Mucosa of descending colon (tissue), 3 donors: ENCODE data around the gene ZNF100. TPM values are rescaled to one million over a fixed set of nuclear protein-coding genes. Genes with fewer than 3 reads are reported as not detected.
"Not testable (repeated sequence)": the region's sequence is repeated elsewhere in the genome, so short reads cannot be mapped to it uniquely, and the experiment has no call there.

Source experiments
- ATAC-seq: fragments of 200-7000 bp; cut with Tn5 transposase; one replicate; pipeline ENCODE4 v1.9.1; 2020; ENCODE audit warnings: mild to moderate bottlenecking, moderate library complexity
- DNase-seq, 3 donors: peaks; one replicate each; pipeline ENCODE4 v3.0.0-alpha.2; 2020
- H3K36me3 ChIP-seq: fragments of 200-600 bp; one replicate; pipeline ENCODE4 v1.8.0; 2021; ENCODE audit warnings: low read depth, mild to moderate bottlenecking
- H3K4me1 ChIP-seq: fragments of 200-600 bp; one replicate; pipeline ENCODE4 v1.8.0; 2021; ENCODE audit warnings: low read depth, mild to moderate bottlenecking
- H3K4me3 ChIP-seq: fragments of 200-600 bp; one replicate; pipeline ENCODE4 v1.8.0; 2021; ENCODE audit warnings: mild to moderate bottlenecking
- H3K9me3 ChIP-seq: fragments of 200-600 bp; one replicate; pipeline ENCODE4 v1.8.0; 2021; ENCODE audit warnings: mild to moderate bottlenecking
- CTCF ChIP-seq: fragments of 200-600 bp; IDR thresholded peaks from one replicate; pipeline ENCODE4 v1.8.0; 2022; ENCODE audit warnings: antibody characterized with exemption, mild to moderate bottlenecking
- intact Hi-C, 2 donors: fragments of 100-400 bp; cut with DNase I in 1 of 2; cut with micrococcal nuclease in 1 of 2; formaldehyde crosslinking; loops; one replicate each; pipeline versions ENCODE4 v1.11.0 to v1.11.1; 2022; cut with DNase I, micrococcal nuclease
- long read RNA-seq, 2 donors: library from polyadenylated mRNA; unstranded; transcript quantifications; one replicate each; pipeline ENCODE4 v2.0.0, GENCODE V29; 2019 to 2021
- total RNA-seq, 3 donors: library from RNA; stranded (reverse); fragmentation: NEBNext Ultra II Directional in 2 of 3; extraction: Animal tissue kit (Norgen Biotek cat#: 25700) in 2 of 3; gene quantifications; one replicate each; pipeline versions ENCODE4 v1.2.1 to v1.2.4, GENCODE V29; 2021 to 2023
- donor health status: DM: no; HTN: no; CAD: no; lungs with moderate emphysema.
- donor health status: DM: no; HTN: no; CAD: no.
- donor health status: DM: no; HTN: yes; CAD: no.

ZNF100 gene
- 10 to 100 TPM in 2 of 3 donors, 1 to 10 TPM in 1; 6.3 to 13.3 (median 10.9) TPM for total RNA-seq
- long read RNA-seq, donor 1, full-length matches to known transcripts = 2 of 7 reads
- long read RNA-seq, donor 1, partial matches to known transcripts = 1 of 7 reads
- long read RNA-seq, donor 1, other reads (novel, unspliced or antisense) = 4 of 7 reads
- long read RNA-seq, donor 2, full-length matches to known transcripts = 1 of 4 reads
- long read RNA-seq, donor 2, partial matches to known transcripts = 1 of 4 reads
- long read RNA-seq, donor 2, other reads (novel, unspliced or antisense) = 2 of 4 reads

- ATAC-seq = peak; percentile 98
- Histone ChIP-seq H3K4me3 (peak within 1 kb of the TSS; percentile 51), H3K9me3 (no peaks in the 10 kb centered on the region), H3K36me3 (no peaks in the 10 kb centered on the region), H3K4me1 (no peaks in the 10 kb centered on the region)
- DNase-seq = peak; percentile 91 to 96 (median 93)
- no peak for TF ChIP-seq CTCF
- intact Hi-C loops = no loop called here
Measured at GRCh38 chr19:21767065-21767800, at the start of gene ZNF100. TSS of gene ZNF100 (minus strand) at chr19:21767579. CDS start at chr19:21767429, 150 bp downstream.

GRCh38 chr19:21812448-21812847, 45.1 kb upstream of the ZNF100 start:
- Histone ChIP-seq H3K9me3 (peaks cover 94% of the 10 kb centered on the region), H3K4me3 (no peak overlapping the region), H3K36me3 (peaks cover 18% of the 10 kb centered on the region), H3K4me1 (no peaks in the 10 kb centered on the region)
- no peak for TF ChIP-seq CTCF
- intact Hi-C loops = no loop called here
- no peak for ATAC-seq
- no peak for DNase-seq

- H3K36me3 ChIP-seq = peaks cover 18% of the 10 kb centered on the region
- intact Hi-C loops, DNase-seq, H3K4me1 ChIP-seq, H3K4me3 ChIP-seq, ATAC-seq: not testable (repeated sequence)
- H3K9me3 ChIP-seq = peaks cover 100% of the 10 kb centered on the region
Measured at GRCh38 chr19:21808400-21809000, 41.1 kb upstream of the ZNF100 start.

GRCh38 chr19:21789466-21790085, 22.2 kb upstream of the ZNF100 start:
- intact Hi-C loops = no loop called here
- ATAC-seq (peak; percentile 36), DNase-seq (peak in 1 of 3 donors; percentile 4)
- no peak overlapping the region for H3K4me3 ChIP-seq
- no peaks in the 10 kb centered on the region for H3K36me3 ChIP-seq
- no peak for TF ChIP-seq CTCF
- H3K4me1 ChIP-seq = no peaks in the 10 kb centered on the region
- H3K9me3 ChIP-seq = peaks cover under 1% of the 10 kb centered on the region

- H3K9me3 ChIP-seq = no peaks in the 10 kb centered on the region
- TF ChIP-seq CTCF = no peak
- ATAC-seq = no peak
- intact Hi-C loops = no loop called here
- no peaks in the 10 kb centered on the region for H3K36me3 ChIP-seq
- H3K4me3 ChIP-seq = no peak overlapping the region
- DNase-seq = no peak
- no peaks in the 10 kb centered on the region for H3K4me1 ChIP-seq
Measured at GRCh38 chr19:21786936-21787335, 19.6 kb upstream of the ZNF100 start.

GRCh38 chr19:21775792-21776191, 8.4 kb upstream of the ZNF100 start:
- DNase-seq, H3K4me1 ChIP-seq, ATAC-seq, H3K4me3 ChIP-seq, H3K36me3 ChIP-seq, intact Hi-C loops, H3K9me3 ChIP-seq: not testable (repeated sequence)

- H3K4me3 ChIP-seq = peak overlapping the region; percentile 51
- H3K4me1 ChIP-seq, H3K9me3 ChIP-seq, intact Hi-C loops, H3K36me3 ChIP-seq: not testable (repeated sequence)
- DNase-seq (peak in 2 of 3 donors; percentile 5 to 34), ATAC-seq (peak; percentile 7)
Measured at GRCh38 chr19:21766705-21767064, 694 bp downstream of the ZNF100 start.
